ENCODE measurements around the gene CYFIP2.

Gene CYFIP2

DNA sequence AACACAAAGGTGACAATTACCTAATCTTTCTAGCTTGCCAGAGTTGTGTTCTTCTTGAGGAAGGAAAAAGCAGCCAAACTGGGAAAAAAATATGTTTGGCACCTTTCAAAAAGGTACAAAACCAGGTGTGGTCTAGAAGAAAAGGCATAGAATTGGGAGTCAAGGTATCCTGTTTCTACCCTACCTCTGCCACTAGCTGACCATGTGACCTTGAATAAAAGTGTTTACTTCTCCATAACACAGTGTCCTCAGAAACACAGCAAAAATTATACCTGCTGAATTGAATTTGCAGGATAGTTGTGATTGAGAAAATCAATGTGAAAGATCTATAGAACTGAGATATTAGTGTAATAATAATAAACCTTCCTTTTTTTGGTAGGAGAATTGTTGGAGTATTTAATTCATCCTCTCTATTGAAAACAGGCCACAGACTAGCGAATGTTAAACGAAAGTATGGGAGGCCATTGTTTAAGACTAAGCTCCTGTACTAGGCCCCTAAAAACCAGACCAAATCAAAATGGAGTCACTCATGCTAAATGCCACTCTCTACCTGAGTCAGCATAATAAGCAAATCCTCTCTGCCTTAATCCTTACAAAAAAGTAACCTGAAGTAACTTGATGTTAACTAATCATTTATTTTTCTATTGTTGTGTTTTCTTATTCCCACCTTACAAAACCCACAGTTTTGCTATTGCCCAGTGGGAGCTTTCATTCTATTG, 12.6 kb downstream of the CYFIP2 start:
- TF ChIP-seq, protein P1, sequence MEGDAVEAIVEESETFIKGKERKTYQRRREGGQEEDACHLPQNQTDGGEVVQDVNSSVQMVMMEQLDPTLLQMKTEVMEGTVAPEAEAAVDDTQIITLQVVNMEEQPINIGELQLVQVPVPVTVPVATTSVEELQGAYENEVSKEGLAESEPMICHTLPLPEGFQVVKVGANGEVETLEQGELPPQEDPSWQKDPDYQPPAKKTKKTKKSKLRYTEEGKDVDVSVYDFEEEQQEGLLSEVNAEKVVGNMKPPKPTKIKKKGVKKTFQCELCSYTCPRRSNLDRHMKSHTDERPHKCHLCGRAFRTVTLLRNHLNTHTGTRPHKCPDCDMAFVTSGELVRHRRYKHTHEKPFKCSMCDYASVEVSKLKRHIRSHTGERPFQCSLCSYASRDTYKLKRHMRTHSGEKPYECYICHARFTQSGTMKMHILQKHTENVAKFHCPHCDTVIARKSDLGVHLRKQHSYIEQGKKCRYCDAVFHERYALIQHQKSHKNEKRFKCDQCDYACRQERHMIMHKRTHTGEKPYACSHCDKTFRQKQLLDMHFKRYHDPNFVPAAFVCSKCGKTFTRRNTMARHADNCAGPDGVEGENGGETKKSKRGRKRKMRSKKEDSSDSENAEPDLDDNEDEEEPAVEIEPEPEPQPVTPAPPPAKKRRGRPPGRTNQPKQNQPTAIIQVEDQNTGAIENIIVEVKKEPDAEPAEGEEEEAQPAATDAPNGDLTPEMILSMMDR (IDR thresholded peaks at IDR 0.05; ENCODE audit: low read length, missing control alignments) = no peak
- no peak overlapping the region for H3K4me3 ChIP-seq (replicated peaks; ENCODE audit: low read depth, low read length)
- no peak for DNase-seq (ENCODE audit: low read depth)

- TF ChIP-seq, protein P1 (IDR thresholded peaks at IDR 0.05; ENCODE audit: low read length, missing control alignments) = no peak
- DNase-seq (ENCODE audit: low read depth) = no peak
- H3K4me3 ChIP-seq (replicated peaks; ENCODE audit: low read depth, low read length) = no peak overlapping the region
These were observed 13.8 kb downstream of the CYFIP2 start for GRCh38 chr5:157279605-157280239.

DNA sequence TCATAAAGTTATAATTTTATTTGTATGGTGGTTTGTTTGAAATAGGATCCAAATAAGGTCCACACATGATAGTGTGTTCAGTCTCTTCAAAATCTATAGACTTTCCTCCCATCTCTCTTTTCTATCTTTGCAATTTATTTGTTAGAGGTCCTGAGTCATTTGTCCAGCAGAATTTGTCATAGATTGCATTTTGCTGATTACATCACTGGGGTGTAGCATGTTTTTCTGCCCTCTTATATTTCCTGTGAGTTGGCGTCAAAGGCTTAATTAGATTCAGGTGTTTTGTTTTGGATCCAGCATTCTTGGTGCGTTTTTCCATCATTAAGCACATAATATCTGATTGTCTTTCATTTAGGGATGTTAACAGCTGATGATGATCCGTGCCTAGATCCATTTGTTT, 15.0 kb downstream of the CYFIP2 start:
- TF ChIP-seq, protein P1 (IDR thresholded peaks at IDR 0.05; ENCODE audit: low read length, missing control alignments) = no peak
- H3K4me3 ChIP-seq (replicated peaks; ENCODE audit: low read depth, low read length) = no peak overlapping the region
- peak; percentile 7 for DNase-seq (ENCODE audit: low read depth)

GRCh38 chr5:157282150-157282549, 16.2 kb downstream of the CYFIP2 start:
- TF ChIP-seq, protein P1 (IDR thresholded peaks at IDR 0.05; ENCODE audit: low read length, missing control alignments) = no peak
- no peak for DNase-seq (ENCODE audit: low read depth)
- no peak overlapping the region for H3K4me3 ChIP-seq (replicated peaks; ENCODE audit: low read depth, low read length)

DNA sequence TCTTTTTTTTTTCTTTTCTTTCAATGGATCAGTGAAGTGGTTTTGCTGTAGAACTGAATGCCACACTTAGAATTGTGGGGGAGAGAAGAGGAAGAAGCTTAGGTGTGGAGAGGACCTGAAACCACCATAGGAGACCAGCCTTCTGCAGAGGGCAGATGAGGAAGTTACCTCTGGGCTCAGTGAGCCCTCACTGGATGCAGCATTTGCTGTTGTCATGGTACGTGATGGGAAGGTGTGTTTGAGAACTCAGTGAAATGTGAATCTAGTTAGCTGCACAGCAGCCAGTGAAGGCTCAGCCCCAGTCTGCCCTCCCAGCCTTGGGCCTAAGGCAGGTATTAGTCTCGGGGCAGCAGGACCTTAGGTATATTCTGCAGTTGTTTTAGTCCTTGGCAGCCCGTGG, 17.5 kb downstream of the CYFIP2 start:
- TF ChIP-seq, protein P1 (IDR thresholded peaks at IDR 0.05; ENCODE audit: low read length, missing control alignments) = no peak
- no peak overlapping the region for H3K4me3 ChIP-seq (replicated peaks; ENCODE audit: low read depth, low read length)
- DNase-seq (ENCODE audit: low read depth) = no peak

GRCh38 chr5:157284458-157285212, 18.7 kb downstream of the CYFIP2 start:
- no peak for DNase-seq (ENCODE audit: low read depth)
- H3K4me3 ChIP-seq (replicated peaks; ENCODE audit: low read depth, low read length) = no peak overlapping the region
- TF ChIP-seq, protein P1 (IDR thresholded peaks at IDR 0.05; ENCODE audit: low read length, missing control alignments) = no peak

Measured in fibroblast of pulmonary artery (primary cell).